SU-DHL-6 (cell line): ENCODE results near the gene GIGYF2.

Source experiments
- H2AFZ ChIP-seq: fragments of 200-600 bp; sonication (generic); 2 replicates; pipeline ENCODE4 v1.6.1; 2014; ENCODE audit warnings: low read depth, mild to moderate bottlenecking, moderate library complexity, mixed read lengths, antibody characterized with exemption, low read length; ENCODE audit not compliant: severe bottlenecking
- H3F3A ChIP-seq: fragments of 200-600 bp; shearing (Covaris generic); 2 replicates; pipeline ENCODE4 v1.6.0; 2016; ENCODE audit warnings: antibody characterized with exemption, mild to moderate bottlenecking; ENCODE audit not compliant: insufficient read depth
- H3K27ac ChIP-seq: fragments of 200-600 bp; sonication (generic); 2 replicates; pipeline ENCODE4 v1.5.1; 2016; ENCODE audit warnings: low read depth, mild to moderate bottlenecking, low read length, moderate library complexity, mixed read lengths
- H3K27me3 ChIP-seq: fragments of 200-600 bp; sonication (generic), shearing (Covaris generic); 2 replicates; pipeline ENCODE4 v1.6.0; 2014; ENCODE audit warnings: mild to moderate bottlenecking, low read length
- H3K36me3 ChIP-seq: fragments of 200-600 bp; sonication (generic); 2 replicates; pipeline ENCODE4 v1.6.1; 2014; ENCODE audit warnings: mild to moderate bottlenecking, low read length, mixed read lengths
- H3K4me2 ChIP-seq: fragments of 300-600, 200-600 bp; shearing (Covaris generic), sonication (generic); 2 replicates; pipeline ENCODE4 v1.6.0; 2014; ENCODE audit warnings: low read length, low read depth, mild to moderate bottlenecking; ENCODE audit not compliant: poor library complexity, severe bottlenecking
- H3K4me3 ChIP-seq: fragments of 200-600 bp; sonication (generic); 2 replicates; pipeline ENCODE4 v1.5.1; 2014; ENCODE audit warnings: antibody characterized with exemption, low read length, mild to moderate bottlenecking, mixed read lengths; ENCODE audit not compliant: insufficient read depth, poor library complexity, severe bottlenecking
- H3K79me2 ChIP-seq: fragments of 200-600 bp; sonication (generic); 2 replicates; pipeline ENCODE4 v1.6.1; 2014; ENCODE audit warnings: mild to moderate bottlenecking, low read length, moderate library complexity; ENCODE audit not compliant: insufficient read depth
- H3K9ac ChIP-seq: fragments of 200-600 bp; sonication (generic); 2 replicates; pipeline ENCODE4 v1.7.0; 2014; ENCODE audit warnings: mild to moderate bottlenecking, low read length
- H3K9me2 ChIP-seq: fragments of 200-600 bp; sonication (generic); replicated peaks from 2 replicates; pipeline ENCODE4 v1.6.1; 2014; ENCODE audit warnings: low read length; ENCODE audit not compliant: insufficient read depth
- H3K9me3 ChIP-seq: fragments of 200-600 bp; sonication (generic); 2 replicates; pipeline ENCODE4 v1.6.1; 2014; ENCODE audit warnings: low read length, mixed read lengths; ENCODE audit not compliant: insufficient read depth
- H4K20me1 ChIP-seq: fragments of 200-600 bp; sonication (generic); 2 replicates; pipeline ENCODE4 v1.6.1; 2014; ENCODE audit warnings: low read depth, mild to moderate bottlenecking, antibody characterized with exemption, low read length, moderate library complexity, mixed read lengths
- EZH2phosphoT487 ChIP-seq: fragments of 200-600 bp; sonication (generic), shearing (Covaris generic); conservative IDR thresholded peaks from 2 replicates; pipeline ENCODE4 v1.6.1; 2018; ENCODE audit warnings: mild to moderate bottlenecking, antibody characterized with exemption, low read length, moderate library complexity, mixed read lengths
- TF ChIP-seq, protein P1 (sequence below): fragments of 200-600 bp; sonication (generic); IDR thresholded peaks from one replicate; pipeline ENCODE4 v1.5.1; 2017; ENCODE audit warnings: antibody characterized with exemption, mild to moderate bottlenecking, low read length, moderate library complexity; ENCODE audit not compliant: insufficient read depth, poor library complexity, severe bottlenecking

Gene GIGYF2

DNA sequence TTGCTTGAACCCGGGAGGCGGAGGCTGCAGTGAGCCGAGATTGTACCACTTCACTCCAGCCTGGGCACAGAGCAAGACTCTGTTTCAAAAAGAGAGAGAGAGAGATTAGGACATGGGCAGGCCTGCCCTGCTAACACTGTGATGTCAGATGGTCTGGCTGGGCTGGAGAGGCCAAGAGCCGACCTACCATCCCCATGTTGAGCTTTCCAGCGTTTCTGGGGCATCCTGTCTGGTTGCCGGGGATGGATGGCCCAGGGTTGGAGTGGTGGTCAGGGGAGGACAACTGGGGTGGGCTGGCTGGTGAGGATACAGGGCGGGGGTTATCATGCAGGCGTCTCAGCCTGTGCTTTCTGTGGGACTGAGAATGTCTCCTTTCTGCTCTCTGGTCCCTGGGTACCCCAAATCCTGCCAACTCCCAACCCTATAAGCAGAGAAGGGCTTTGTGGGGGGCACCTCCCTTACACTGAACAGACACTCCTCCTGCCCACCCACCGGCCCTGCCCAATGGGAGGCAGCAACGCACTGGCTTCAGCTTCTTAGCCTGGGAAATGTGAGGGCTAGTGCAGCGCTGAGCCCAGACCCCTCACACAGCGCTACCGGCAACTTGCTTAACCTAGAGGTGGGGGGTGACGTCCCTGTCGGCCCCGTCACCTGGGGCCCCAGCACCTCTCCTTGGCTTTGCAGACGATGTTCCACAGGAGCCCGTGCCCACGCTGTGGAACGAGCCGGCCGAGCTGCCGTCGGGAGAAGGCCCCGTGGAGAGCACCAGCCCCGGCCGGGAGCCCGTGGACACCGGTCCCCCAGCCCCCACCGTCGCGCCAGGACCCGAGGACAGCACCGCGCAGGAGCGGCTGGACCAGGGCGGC lies 178.4 kb downstream of the GIGYF2 start:
- Histone ChIP-seq H3K9me2 (no peaks in the 10 kb centered on the region), H3F3A (no peaks in the 10 kb centered on the region), H3K9ac (no peak overlapping the region), H4K20me1 (no peaks in the 10 kb centered on the region), H2AFZ (no peak overlapping the region), H3K4me2 (no peak overlapping the region), H3K27me3 (no peaks in the 10 kb centered on the region), H3K36me3 (no peaks in the 10 kb centered on the region), H3K79me2 (no peaks in the 10 kb centered on the region), H3K9me3 (no peaks in the 10 kb centered on the region), H3K27ac (no peak overlapping the region), H3K4me3 (no peak overlapping the region)
- TF ChIP-seq, protein P1, sequence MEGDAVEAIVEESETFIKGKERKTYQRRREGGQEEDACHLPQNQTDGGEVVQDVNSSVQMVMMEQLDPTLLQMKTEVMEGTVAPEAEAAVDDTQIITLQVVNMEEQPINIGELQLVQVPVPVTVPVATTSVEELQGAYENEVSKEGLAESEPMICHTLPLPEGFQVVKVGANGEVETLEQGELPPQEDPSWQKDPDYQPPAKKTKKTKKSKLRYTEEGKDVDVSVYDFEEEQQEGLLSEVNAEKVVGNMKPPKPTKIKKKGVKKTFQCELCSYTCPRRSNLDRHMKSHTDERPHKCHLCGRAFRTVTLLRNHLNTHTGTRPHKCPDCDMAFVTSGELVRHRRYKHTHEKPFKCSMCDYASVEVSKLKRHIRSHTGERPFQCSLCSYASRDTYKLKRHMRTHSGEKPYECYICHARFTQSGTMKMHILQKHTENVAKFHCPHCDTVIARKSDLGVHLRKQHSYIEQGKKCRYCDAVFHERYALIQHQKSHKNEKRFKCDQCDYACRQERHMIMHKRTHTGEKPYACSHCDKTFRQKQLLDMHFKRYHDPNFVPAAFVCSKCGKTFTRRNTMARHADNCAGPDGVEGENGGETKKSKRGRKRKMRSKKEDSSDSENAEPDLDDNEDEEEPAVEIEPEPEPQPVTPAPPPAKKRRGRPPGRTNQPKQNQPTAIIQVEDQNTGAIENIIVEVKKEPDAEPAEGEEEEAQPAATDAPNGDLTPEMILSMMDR: no peak
- no peak for TF ChIP-seq EZH2phosphoT487

DNA sequence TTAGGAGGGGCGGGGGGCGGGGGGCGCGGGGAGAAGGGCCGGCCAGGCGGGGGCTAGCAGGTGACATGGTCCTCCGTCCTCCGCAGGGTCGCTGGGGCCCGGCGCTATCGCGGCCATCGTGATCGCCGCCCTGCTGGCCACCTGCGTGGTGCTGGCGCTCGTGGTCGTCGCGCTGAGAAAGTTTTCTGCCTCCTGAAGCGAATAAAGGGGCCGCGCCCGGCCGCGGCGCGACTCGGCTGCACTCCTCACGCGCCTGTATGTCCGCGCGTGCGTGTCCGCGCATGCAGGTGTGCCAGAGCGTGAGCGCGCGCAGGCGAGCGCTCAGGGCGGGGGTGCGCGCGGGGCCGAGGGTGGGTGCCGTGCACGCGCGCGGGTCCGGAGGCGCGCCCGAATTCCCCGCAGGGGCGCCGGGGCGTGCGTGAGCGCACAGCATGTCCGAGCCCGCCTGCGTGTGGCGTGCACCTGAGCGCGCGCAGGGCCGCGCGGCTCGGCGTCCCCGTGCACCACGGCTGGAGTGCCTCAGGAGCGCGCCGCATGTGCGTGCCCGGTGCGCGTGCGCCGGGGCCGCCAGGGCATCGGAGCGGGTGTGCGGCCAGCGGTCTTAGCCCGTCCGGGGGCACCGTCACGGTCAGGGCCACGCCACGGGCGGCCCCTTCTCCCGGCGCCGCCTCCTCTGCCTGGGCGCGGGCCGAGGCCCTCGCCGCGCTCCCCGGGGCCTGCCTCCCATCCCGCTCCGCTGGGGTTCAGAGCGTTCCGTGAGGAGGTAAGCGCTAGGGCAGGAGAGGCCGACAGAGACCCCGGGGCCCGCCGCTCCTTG lies 179.2 kb downstream of the GIGYF2 start:
- peak overlapping the region; percentile 43 for H3K4me2 ChIP-seq
- H2AFZ ChIP-seq: peak overlapping the region; percentile 19
- H3K9ac ChIP-seq: peak overlapping the region; percentile 8; the same call in 1 of the 2 replicates

DNA sequence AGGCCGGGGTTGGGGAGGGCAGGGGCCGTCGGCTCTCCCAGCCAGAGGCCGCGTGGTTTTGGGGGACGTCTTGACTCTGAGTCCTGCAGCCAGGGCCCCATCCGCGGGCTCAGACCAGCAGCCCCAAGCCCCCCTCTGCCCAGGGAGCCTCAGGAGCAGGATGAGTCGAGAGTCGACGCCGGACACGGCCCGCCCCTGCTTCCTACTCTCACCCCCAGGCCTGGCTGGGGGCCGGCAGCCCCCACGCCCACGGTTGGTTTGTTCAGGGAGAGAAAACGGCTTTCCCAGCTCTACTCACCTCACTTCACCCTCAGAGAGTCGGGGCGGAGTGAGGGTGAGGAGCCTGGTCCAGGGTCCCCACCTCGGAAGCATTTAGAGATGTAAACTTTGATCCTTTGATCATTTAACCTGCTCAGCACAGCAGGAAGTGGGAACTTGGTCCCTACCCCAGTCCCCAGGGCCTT lies 179.9 kb downstream of the GIGYF2 start:
- H2AFZ ChIP-seq: no peak overlapping the region
- H4K20me1 ChIP-seq: no peaks in the 10 kb centered on the region
- H3F3A ChIP-seq: no peaks in the 10 kb centered on the region
- no peaks in the 10 kb centered on the region for H3K9me3 ChIP-seq
- H3K27me3 ChIP-seq: no peaks in the 10 kb centered on the region
- 0 out of 2 replicates have a peak overlapping the region, but pooled peaks have one; percentile 8 for H3K9ac ChIP-seq
- H3K4me2 ChIP-seq: no peak overlapping the region
- no peak overlapping the region for H3K4me3 ChIP-seq
- no peaks in the 10 kb centered on the region for H3K9me2 ChIP-seq
- H3K79me2 ChIP-seq: no peaks in the 10 kb centered on the region
- no peak overlapping the region for H3K27ac ChIP-seq
- no peak for TF ChIP-seq EZH2phosphoT487
- TF ChIP-seq, protein P1: no peak
- H3K36me3 ChIP-seq: no peaks in the 10 kb centered on the region

More for the DNA sequence above, 179.2 kb downstream of the GIGYF2 start:
- H3K9me3 ChIP-seq: no peaks in the 10 kb centered on the region
- H3K4me3 ChIP-seq: peak overlapping the region; percentile 46
- no peaks in the 10 kb centered on the region for H4K20me1 ChIP-seq
- H3K79me2 ChIP-seq: no peaks in the 10 kb centered on the region
- no peak overlapping the region for H3K27ac ChIP-seq
- no peak for TF ChIP-seq EZH2phosphoT487
- TF ChIP-seq, protein P1: no peak
- no peaks in the 10 kb centered on the region for H3K9me2 ChIP-seq
- no peaks in the 10 kb centered on the region for H3K27me3 ChIP-seq
- no peaks in the 10 kb centered on the region for H3F3A ChIP-seq
- no peaks in the 10 kb centered on the region for H3K36me3 ChIP-seq
